ENCODE data around the gene ZBTB7B.

ZBTB7B gene

GRCh38 chr1:154998818-154999570 is 3.6 kb upstream of the ZBTB7B start:
- Histone ChIP-seq H3K9ac (ENCODE audit: low read length in 2 of 2) (peak overlapping the region; percentile 67 to 71), H3K27ac (ENCODE audit: low read length) (peak overlapping the region; percentile 98), H3K36me3 (ENCODE audit: control insufficient read depth in 2 of 2, insufficient read depth in 2 of 2, low read length in 2 of 2) (no peaks in the 10 kb centered on the region), H3K9me3 (ENCODE audit: control insufficient read depth in 2 of 2, low read length in 2 of 2) (no peaks in the 10 kb centered on the region), H3K27me3 (ENCODE audit: control insufficient read depth in 1 of 2, insufficient read depth in 2 of 2, low read length in 2 of 2) (no peaks in the 10 kb centered on the region), H3K4me1 (ENCODE audit: control insufficient read depth, insufficient read depth, low read length) (peaks cover 24% of the 10 kb centered on the region), H3K4me3 (ENCODE audit: low read length in 2 of 2) (peak overlapping the region; percentile 46 to 64)

DNA sequence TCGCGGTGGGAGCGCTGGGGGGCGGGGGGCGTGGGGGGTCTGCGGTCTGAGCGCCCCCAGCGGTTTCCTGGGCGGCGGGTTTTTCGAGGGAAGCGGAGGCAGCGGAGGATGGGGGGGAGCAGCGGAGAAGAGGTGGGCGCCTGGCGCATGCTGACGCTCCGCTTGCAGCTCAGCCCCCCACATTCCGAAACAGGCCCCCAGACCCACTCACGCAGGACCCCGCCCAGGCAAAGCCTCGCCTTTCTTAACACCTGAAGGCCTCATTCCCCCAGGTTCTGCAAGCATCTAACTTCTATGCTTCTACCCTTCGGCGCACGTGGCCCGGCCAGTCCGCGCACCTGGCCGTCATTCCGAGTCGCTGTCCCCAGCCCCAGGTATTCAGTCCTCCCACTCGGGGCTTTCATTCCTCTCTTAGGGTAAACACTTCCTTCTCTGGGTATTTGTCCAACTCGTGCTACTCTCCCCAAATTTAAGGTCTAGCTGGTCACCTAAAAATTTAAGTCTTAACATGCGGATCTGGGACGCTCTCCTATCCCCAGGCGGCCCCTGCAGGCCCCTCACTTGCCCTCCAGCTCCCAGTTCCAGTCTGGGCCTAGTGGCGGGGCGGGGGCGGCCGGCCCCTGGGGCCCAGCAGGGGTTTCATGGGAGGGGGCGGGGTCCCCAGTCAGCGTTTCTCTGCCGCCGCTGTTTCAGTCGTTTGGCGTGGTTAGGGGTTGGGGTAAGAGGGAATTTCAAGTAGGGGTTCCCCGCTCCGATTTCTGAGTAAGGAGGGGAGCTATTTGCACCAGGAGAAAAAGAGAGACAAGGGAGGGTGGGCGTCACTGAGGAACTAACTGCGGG is 2.8 kb upstream of the ZBTB7B start:
- no peaks in the 10 kb centered on the region for H3K36me3 ChIP-seq (ENCODE audit: control insufficient read depth in 2 of 2, insufficient read depth in 2 of 2, low read length in 2 of 2)
- H3K9ac ChIP-seq (ENCODE audit: low read length in 2 of 2), result peak overlapping the region; percentile 61 to 69
- H3K4me3 ChIP-seq (ENCODE audit: low read length in 2 of 2), result peak overlapping the region; percentile 58 to 83
- no peaks in the 10 kb centered on the region for H3K27me3 ChIP-seq (ENCODE audit: control insufficient read depth in 1 of 2, insufficient read depth in 2 of 2, low read length in 2 of 2)
- H3K4me1 ChIP-seq (ENCODE audit: control insufficient read depth, insufficient read depth, low read length), result peaks cover 32% of the 10 kb centered on the region
- peak overlapping the region; percentile 98 for H3K27ac ChIP-seq (ENCODE audit: low read length)
- no peaks in the 10 kb centered on the region for H3K9me3 ChIP-seq (ENCODE audit: control insufficient read depth in 2 of 2, low read length in 2 of 2)

- Histone ChIP-seq H3K9me3 (ENCODE audit: control insufficient read depth in 2 of 2, low read length in 2 of 2) (no peaks in the 10 kb centered on the region), H3K27ac (ENCODE audit: low read length) (peak overlapping the region; percentile 98)
Observed at GRCh38 chr1:155000411-155000725, 2.2 kb upstream of the ZBTB7B start.

GRCh38 chr1:155000726-155001424 is 1.7 kb upstream of the ZBTB7B start:
- H3K4me3 ChIP-seq (ENCODE audit: low read length in 2 of 2), result peak overlapping the region; percentile 83 to 91
- H3K4me1 ChIP-seq (ENCODE audit: control insufficient read depth, insufficient read depth, low read length), result peaks cover 42% of the 10 kb centered on the region
- peak overlapping the region; percentile 90 to 92 for H3K9ac ChIP-seq (ENCODE audit: low read length in 2 of 2)
- H3K27me3 ChIP-seq (ENCODE audit: control insufficient read depth in 1 of 2, insufficient read depth in 2 of 2, low read length in 2 of 2), result no peaks in the 10 kb centered on the region
- no peaks in the 10 kb centered on the region for H3K36me3 ChIP-seq (ENCODE audit: control insufficient read depth in 2 of 2, insufficient read depth in 2 of 2, low read length in 2 of 2)
- H3K9me3 ChIP-seq (ENCODE audit: control insufficient read depth in 2 of 2, low read length in 2 of 2), result no peaks in the 10 kb centered on the region
- H3K27ac ChIP-seq (ENCODE audit: low read length), result peak overlapping the region; percentile 98

More at GRCh38 chr1:155000411-155000725, 2.2 kb upstream of the ZBTB7B start:
- Histone ChIP-seq H3K9ac (ENCODE audit: low read length in 2 of 2) (peak overlapping the region; percentile 69 to 92), H3K27me3 (ENCODE audit: control insufficient read depth in 1 of 2, insufficient read depth in 2 of 2, low read length in 2 of 2) (no peaks in the 10 kb centered on the region), H3K36me3 (ENCODE audit: control insufficient read depth in 2 of 2, insufficient read depth in 2 of 2, low read length in 2 of 2) (no peaks in the 10 kb centered on the region), H3K4me3 (ENCODE audit: low read length in 2 of 2) (peak overlapping the region; percentile 83 to 91), H3K4me1 (ENCODE audit: control insufficient read depth, insufficient read depth, low read length) (peaks cover 37% of the 10 kb centered on the region)

GRCh38 chr1:155001425-155001674 is 1.3 kb upstream of the ZBTB7B start:
- no peaks in the 10 kb centered on the region for H3K9me3 ChIP-seq (ENCODE audit: control insufficient read depth in 2 of 2, low read length in 2 of 2)
- H3K4me3 ChIP-seq (ENCODE audit: low read length in 2 of 2), result peak overlapping the region; percentile 83 to 91
- peak overlapping the region; percentile 90 to 92 for H3K9ac ChIP-seq (ENCODE audit: low read length in 2 of 2)
- H3K4me1 ChIP-seq (ENCODE audit: control insufficient read depth, insufficient read depth, low read length), result peaks cover 46% of the 10 kb centered on the region
- no peaks in the 10 kb centered on the region for H3K27me3 ChIP-seq (ENCODE audit: control insufficient read depth in 1 of 2, insufficient read depth in 2 of 2, low read length in 2 of 2)
- peak overlapping the region; percentile 98 for H3K27ac ChIP-seq (ENCODE audit: low read length)
- H3K36me3 ChIP-seq (ENCODE audit: control insufficient read depth in 2 of 2, insufficient read depth in 2 of 2, low read length in 2 of 2), result no peaks in the 10 kb centered on the region

GRCh38 chr1:155001675-155002463 is 733 bp upstream of the ZBTB7B start:
- Histone ChIP-seq H3K27ac (ENCODE audit: low read length) (peak overlapping the region; percentile 98), H3K9ac (ENCODE audit: low read length in 2 of 2) (peak overlapping the region; percentile 90 to 92), H3K27me3 (ENCODE audit: control insufficient read depth in 1 of 2, insufficient read depth in 2 of 2, low read length in 2 of 2) (no peaks in the 10 kb centered on the region), H3K36me3 (ENCODE audit: control insufficient read depth in 2 of 2, insufficient read depth in 2 of 2, low read length in 2 of 2) (no peaks in the 10 kb centered on the region), H3K4me1 (ENCODE audit: control insufficient read depth, insufficient read depth, low read length) (peaks cover 52% of the 10 kb centered on the region), H3K4me3 (ENCODE audit: low read length in 2 of 2) (peak overlapping the region; percentile 83 to 91), H3K9me3 (ENCODE audit: control insufficient read depth in 2 of 2, low read length in 2 of 2) (no peaks in the 10 kb centered on the region)

GRCh38 chr1:155003227-155003765 is 694 bp downstream of the ZBTB7B start:
- no peaks in the 10 kb centered on the region for H3K27me3 ChIP-seq (ENCODE audit: control insufficient read depth in 1 of 2, insufficient read depth in 2 of 2, low read length in 2 of 2)
- H3K9ac ChIP-seq (ENCODE audit: low read length in 2 of 2), result peak overlapping the region; percentile 89 to 95
- peak overlapping the region; percentile 94 for H3K27ac ChIP-seq (ENCODE audit: low read length)
- H3K4me3 ChIP-seq (ENCODE audit: low read length in 2 of 2), result peak overlapping the region; percentile 94 to 95
- H3K36me3 ChIP-seq (ENCODE audit: control insufficient read depth in 2 of 2, insufficient read depth in 2 of 2, low read length in 2 of 2), result no peaks in the 10 kb centered on the region
- no peaks in the 10 kb centered on the region for H3K9me3 ChIP-seq (ENCODE audit: control insufficient read depth in 2 of 2, low read length in 2 of 2)
- H3K4me1 ChIP-seq (ENCODE audit: control insufficient read depth, insufficient read depth, low read length), result peaks cover 63% of the 10 kb centered on the region

- Histone ChIP-seq H3K27ac (ENCODE audit: low read length) (peak overlapping the region; percentile 94), H3K4me1 (ENCODE audit: control insufficient read depth, insufficient read depth, low read length) (peaks cover 65% of the 10 kb centered on the region), H3K4me3 (ENCODE audit: low read length in 2 of 2) (peak overlapping the region; percentile 94 to 95), H3K9ac (ENCODE audit: low read length in 2 of 2) (peak overlapping the region; percentile 89 to 95), H3K36me3 (ENCODE audit: control insufficient read depth in 2 of 2, insufficient read depth in 2 of 2, low read length in 2 of 2) (no peaks in the 10 kb centered on the region), H3K9me3 (ENCODE audit: control insufficient read depth in 2 of 2, low read length in 2 of 2) (no peaks in the 10 kb centered on the region), H3K27me3 (ENCODE audit: control insufficient read depth in 1 of 2, insufficient read depth in 2 of 2, low read length in 2 of 2) (no peaks in the 10 kb centered on the region)
Observed at GRCh38 chr1:155003766-155004351, 1.3 kb downstream of the ZBTB7B start.

GRCh38 chr1:155004352-155005075 is 1.9 kb downstream of the ZBTB7B start:
- no peaks in the 10 kb centered on the region for H3K27me3 ChIP-seq (ENCODE audit: control insufficient read depth in 1 of 2, insufficient read depth in 2 of 2, low read length in 2 of 2)
- H3K4me3 ChIP-seq (ENCODE audit: low read length in 2 of 2), result peak overlapping the region; percentile 94 to 95
- H3K36me3 ChIP-seq (ENCODE audit: control insufficient read depth in 2 of 2, insufficient read depth in 2 of 2, low read length in 2 of 2), result no peaks in the 10 kb centered on the region
- peak overlapping the region; percentile 94 for H3K27ac ChIP-seq (ENCODE audit: low read length)
- no peaks in the 10 kb centered on the region for H3K9me3 ChIP-seq (ENCODE audit: control insufficient read depth in 2 of 2, low read length in 2 of 2)
- peaks cover 60% of the 10 kb centered on the region for H3K4me1 ChIP-seq (ENCODE audit: control insufficient read depth, insufficient read depth, low read length)
- peak overlapping the region; percentile 76 to 89 for H3K9ac ChIP-seq (ENCODE audit: low read length in 2 of 2)
